Erythroblast (primary cell): ENCODE results near the gene STUB1.

Experiments
- DNase-seq, 2 experiments: peaks; one replicate each; lab custom pipeline; 2025; lab: John Stamatoyannopoulos, UW
- GATA1 ChIP-seq: IDR thresholded peaks from 2 replicates; pipeline ENCODE4 v1.6.1; 2011; ENCODE audit warnings: low read depth, mild to moderate bottlenecking, control low read depth, low read length, moderate library complexity
- POLR2A ChIP-seq: IDR thresholded peaks from 2 replicates; pipeline ENCODE4 v1.6.1; 2011; ENCODE audit warnings: mild to moderate bottlenecking, low read length

STUB1 gene

GRCh38 chr16:717450-718245, 37.4 kb downstream of the STUB1 start:
- no peak for DNase-seq
- no peak for TF ChIP-seq POLR2A

DNA sequence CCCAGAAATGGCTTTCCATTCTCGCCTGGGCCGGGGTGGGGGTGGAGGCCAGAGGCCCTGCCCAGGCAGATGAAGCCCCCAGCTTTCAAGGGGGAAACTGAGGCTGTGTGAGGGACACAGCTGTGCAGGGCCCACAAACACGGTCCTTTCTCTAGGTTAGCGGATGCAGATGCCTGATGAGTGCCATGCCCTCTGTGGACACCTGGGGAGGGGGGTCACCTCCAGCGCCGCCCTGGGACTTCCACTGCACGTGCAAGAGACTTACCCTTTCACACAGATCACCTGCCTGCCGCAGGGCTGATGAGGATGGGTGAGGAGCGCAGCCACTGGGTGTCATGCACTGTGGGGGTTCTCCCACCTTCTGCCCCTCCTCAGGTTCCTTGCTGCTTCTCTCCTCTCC, 38.2 kb downstream of the STUB1 start:
- peak; percentile 8 for TF ChIP-seq POLR2A
- no peak for TF ChIP-seq GATA1
- no peak for DNase-seq

DNA sequence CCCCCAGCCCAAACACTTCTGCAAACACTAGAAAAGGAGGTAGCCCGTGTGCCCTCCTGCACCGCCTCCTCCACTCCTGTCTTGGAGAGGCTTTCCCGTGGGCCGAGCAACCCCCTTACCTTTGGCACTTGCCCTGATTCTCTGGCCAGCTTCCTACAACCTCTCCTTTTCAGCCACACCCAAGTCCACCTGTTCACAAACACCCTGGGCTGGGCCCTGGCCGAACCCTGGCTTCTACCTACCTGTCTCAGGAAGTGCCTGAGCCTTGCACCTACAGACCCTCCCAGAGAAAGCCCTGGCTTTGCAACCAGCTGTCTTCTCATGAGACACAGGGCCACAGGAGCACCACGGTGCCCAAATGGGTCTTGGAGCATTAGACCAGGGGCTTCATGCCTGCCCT, 38.7 kb downstream of the STUB1 start:
- no peak for DNase-seq
- TF ChIP-seq POLR2A, result no peak
- TF ChIP-seq GATA1, result no peak

DNA sequence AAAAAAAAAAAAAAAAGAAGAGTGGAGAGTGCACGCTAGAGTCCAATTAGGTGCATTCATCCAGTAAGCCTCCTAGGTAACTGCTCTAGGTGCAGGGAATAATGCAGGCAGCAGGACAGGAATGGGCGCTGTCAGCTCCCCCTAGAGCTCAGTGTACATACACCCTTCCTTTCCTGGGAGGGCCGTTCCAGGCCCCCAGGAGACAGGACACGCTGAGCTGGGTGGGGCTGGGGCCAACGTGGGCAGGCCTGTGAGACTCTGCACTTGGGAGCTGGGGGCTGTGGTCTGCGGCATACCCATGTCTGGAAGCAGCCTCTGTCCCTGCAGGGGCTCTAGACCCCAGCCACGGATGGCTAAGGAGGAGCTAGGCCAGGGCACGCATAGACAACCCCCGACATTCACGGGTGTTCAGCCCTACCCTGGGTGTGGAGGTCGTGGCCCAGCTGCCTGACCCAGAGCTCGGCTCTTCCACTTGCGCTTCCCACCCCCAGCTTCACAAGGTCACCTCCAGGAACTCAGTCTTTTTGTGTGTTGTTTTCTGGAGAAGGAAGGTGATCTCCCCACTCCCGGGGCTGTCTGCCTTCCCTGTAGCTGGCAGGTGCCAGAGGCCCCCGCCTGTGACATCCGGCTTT, 39.7 kb downstream of the STUB1 start:
- TF ChIP-seq GATA1 (no peak), POLR2A (no peak)

GRCh38 chr16:720447-720989, 40.3 kb downstream of the STUB1 start:
- DNase-seq, result peak; percentile 60 to 62

More for the DNA sequence above, 39.7 kb downstream of the STUB1 start:
- DNase-seq, result peak; percentile 41 to 46

DNA sequence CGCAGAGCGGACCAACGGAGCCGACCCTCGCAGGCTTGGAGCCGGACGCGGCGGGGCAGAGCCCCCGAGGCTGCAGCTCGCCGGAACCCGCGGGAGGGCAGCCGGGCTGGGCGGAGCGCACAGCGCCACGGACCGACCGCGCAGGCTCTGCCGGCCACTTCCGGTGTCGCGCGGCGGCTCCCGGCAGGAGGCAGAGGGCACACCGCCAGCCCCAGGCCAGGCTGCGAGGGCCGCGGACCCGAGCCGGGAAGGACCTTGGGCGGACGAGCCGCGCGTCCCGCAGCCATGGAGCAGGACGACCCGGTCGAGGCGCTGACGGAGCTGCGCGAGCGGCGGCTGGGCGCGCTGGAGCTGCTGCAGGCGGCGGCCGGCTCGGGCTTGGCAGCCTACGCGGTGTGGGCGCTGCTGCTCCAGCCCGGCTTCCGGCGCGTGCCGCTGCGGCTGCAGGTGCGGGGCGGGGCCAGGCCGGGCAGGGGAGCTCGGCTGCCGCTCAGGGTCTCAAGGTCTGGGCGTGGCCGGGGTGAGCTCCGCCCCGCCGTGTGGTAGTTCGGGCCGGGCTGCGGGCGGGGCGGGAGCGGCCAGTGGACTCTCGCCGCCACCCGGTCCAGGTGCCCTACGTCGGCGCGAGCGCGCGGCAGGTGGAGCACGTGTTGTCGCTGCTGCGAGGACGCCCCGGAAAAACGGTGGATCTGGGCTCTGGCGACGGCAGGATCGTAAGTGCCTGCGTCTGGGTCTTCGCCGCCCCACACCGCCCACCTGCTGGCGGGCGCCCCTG, 41.0 kb downstream of the STUB1 start, which contains the start of gene ANTKMT:
Gene ANTKMT (plus strand): TSS at position 157 of the 775 bp plus-strand sequence. CDS start 129 bp downstream, at position 286.
- peak; percentile 89 for DNase-seq
- TF ChIP-seq POLR2A, result peak; percentile 85
- no peak for TF ChIP-seq GATA1

More at GRCh38 chr16:720447-720989, 40.3 kb downstream of the STUB1 start:
- TF ChIP-seq POLR2A, result no peak
- TF ChIP-seq GATA1, result no peak

GRCh38 chr16:721765-722540, 41.7 kb downstream of the STUB1 start:
- DNase-seq, result no peak
- TF ChIP-seq GATA1 (no peak), POLR2A (no peak)

DNA sequence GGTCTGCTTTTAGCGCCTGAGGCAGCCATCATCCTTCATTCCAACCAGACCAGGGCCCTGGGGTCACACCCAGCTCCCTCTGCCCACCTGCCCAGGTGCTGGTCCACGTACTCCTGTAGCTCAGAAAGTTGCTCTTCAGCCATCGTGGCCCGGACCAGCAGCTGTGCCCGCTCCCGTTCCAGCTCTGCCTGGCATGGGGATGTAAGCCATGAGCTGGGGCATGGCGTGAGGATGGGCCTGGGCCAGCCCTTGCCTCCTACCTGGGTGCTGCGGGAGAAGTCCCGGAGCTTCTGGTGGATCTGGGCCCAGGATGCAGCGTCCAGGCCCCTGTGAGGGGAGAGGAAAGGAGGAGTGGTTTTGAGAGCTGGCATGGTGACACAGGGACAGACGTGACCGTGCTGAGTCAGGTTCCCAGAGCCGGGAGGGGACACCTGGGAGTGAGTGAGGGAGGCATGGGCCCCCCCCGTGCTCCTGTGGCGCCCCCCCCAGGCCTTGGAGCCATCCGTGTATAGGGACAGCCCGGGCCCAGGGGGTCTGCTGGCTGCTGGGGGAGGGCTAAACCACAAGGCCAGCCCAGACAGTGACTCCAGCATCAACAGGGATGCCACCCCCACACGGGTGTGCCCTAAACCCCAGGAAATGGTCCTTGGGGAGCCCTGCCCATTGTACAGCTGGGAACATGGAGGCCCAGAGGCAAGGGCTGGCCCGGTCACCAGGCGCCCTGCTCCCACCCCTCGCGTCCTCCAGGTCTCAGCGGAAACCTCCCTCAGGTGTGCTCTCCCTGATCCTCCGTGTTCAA, 42.8 kb downstream of the STUB1 start:
- no peak for DNase-seq
- TF ChIP-seq POLR2A (no peak), GATA1 (no peak)

- no peak for DNase-seq
- TF ChIP-seq GATA1 (no peak), POLR2A (no peak)
Measured at GRCh38 chr16:723695-724094, 43.5 kb downstream of the STUB1 start.

GRCh38 chr16:724188-725040, 44.2 kb downstream of the STUB1 start:
- no peak for DNase-seq
- TF ChIP-seq POLR2A (no peak), GATA1 (no peak)

- TF ChIP-seq POLR2A, result no peak
- no peak for DNase-seq
Measured at GRCh38 chr16:725041-725376, 44.8 kb downstream of the STUB1 start.
